ENCODE measurements around the gene PPP2R5C. TPM values are rescaled to one million over a fixed set of nuclear protein-coding genes. Genes with fewer than 3 reads are reported as not detected.
"Not testable (repeated sequence)": the region's sequence is repeated elsewhere in the genome, so short reads cannot be mapped to it uniquely, and the experiment has no call there.

The PPP2R5C gene
- total RNA-seq, 2 donors from 2014 or later, result 126 to 142 TPM

GRCh38 chr14:101796016-101796415 is 34.5 kb downstream of the PPP2R5C start:
- intact Hi-C loops (cut with DNase I), result no loop called here
- no peak for DNase-seq
- no peak for ATAC-seq

GRCh38 chr14:101796479-101796878 is 35.0 kb downstream of the PPP2R5C start:
- ATAC-seq, result no peak

GRCh38 chr14:101797856-101798255 is 36.3 kb downstream of the PPP2R5C start:
- intact Hi-C loops (cut with DNase I), result no loop called here
- peak in 1 of 2 donors; percentile 44 for ATAC-seq

More at GRCh38 chr14:101796479-101796878, 35.0 kb downstream of the PPP2R5C start:
- intact Hi-C loops (cut with DNase I), result no loop called here
- no peak for DNase-seq

GRCh38 chr14:101804373-101804772 is 42.9 kb downstream of the PPP2R5C start:
- intact Hi-C loops (cut with DNase I); DNase-seq; ATAC-seq: not testable (repeated sequence)

More at GRCh38 chr14:101797856-101798255, 36.3 kb downstream of the PPP2R5C start:
- no peak for DNase-seq

- intact Hi-C loops (cut with DNase I); ATAC-seq; DNase-seq: not testable (repeated sequence)
Observed at GRCh38 chr14:101806252-101806651, 44.7 kb downstream of the PPP2R5C start.

GRCh38 chr14:101808020-101808641 is 46.6 kb downstream of the PPP2R5C start:
- ATAC-seq (no peak), DNase-seq (no peak)
- intact Hi-C loops (cut with DNase I), result no loop called here

GRCh38 chr14:101808894-101809670 is 47.6 kb downstream of the PPP2R5C start:
- DNase-seq (no peak), ATAC-seq (no peak)
- intact Hi-C loops (cut with DNase I), result no loop called here

GRCh38 chr14:101809671-101810514 is 48.4 kb downstream of the PPP2R5C start:
- ATAC-seq (peak; percentile 97), DNase-seq (peak; percentile 85)
- intact Hi-C loops (cut with DNase I), result no loop called here

GRCh38 chr14:101810897-101811621 is 49.5 kb downstream of the PPP2R5C start:
- no peak for DNase-seq
- intact Hi-C loops (cut with DNase I), result no loop called here
- ATAC-seq, result peak in 1 of 2 donors; percentile 28

GRCh38 chr14:101812071-101812470 is 50.6 kb downstream of the PPP2R5C start:
- DNase-seq (no peak), ATAC-seq (no peak)
- intact Hi-C loops (cut with DNase I), result no loop called here

GRCh38 chr14:101813171-101813759 is 51.8 kb downstream of the PPP2R5C start:
- peak in 1 of 2 donors; percentile 45 for ATAC-seq
- DNase-seq, result peak; percentile 73
- intact Hi-C loops (cut with DNase I), result no loop called here

- intact Hi-C loops (cut with DNase I), result no loop called here
- ATAC-seq (no peak), DNase-seq (no peak)
Observed at GRCh38 chr14:101813833-101814232, 52.3 kb downstream of the PPP2R5C start.

GRCh38 chr14:101814934-101815333 is 53.4 kb downstream of the PPP2R5C start:
- no peak for DNase-seq
- ATAC-seq, result no peak
- intact Hi-C loops (cut with DNase I), result no loop called here

GRCh38 chr14:101815994-101816393 is 54.5 kb downstream of the PPP2R5C start:
- ATAC-seq (no peak), DNase-seq (no peak)
- intact Hi-C loops (cut with DNase I), result no loop called here

GRCh38 chr14:101817501-101818001 is 56.0 kb downstream of the PPP2R5C start:
- intact Hi-C loops (cut with DNase I), result no loop called here
- DNase-seq, result no peak
- no peak for ATAC-seq

GRCh38 chr14:101819251-101819990 is 57.9 kb downstream of the PPP2R5C start:
- no peak for ATAC-seq
- DNase-seq, result no peak
- intact Hi-C loops (cut with DNase I), result no loop called here

GRCh38 chr14:101820283-101820798 is 58.8 kb downstream of the PPP2R5C start:
- DNase-seq, result no peak
- intact Hi-C loops (cut with DNase I), result loop anchor here in 1 of 2 donors (10.0 kb wide), 1 partner anchor 46 kb away; no protein-coding TSS in a partner anchor
- no peak for ATAC-seq
